Left ventricle myocardium inferior (tissue), 1 donor: ENCODE measurements around the gene PDE6A. TPM values are rescaled to one million over a fixed set of nuclear protein-coding genes. Genes with fewer than 3 reads are reported as not detected.

Source experiments
- DNase-seq: peaks from one replicate; pipeline ENCODE4 v3.0.0-alpha.2; 2020
- H3K27ac ChIP-seq: fragments of 200-600 bp; replicated peaks from 2 replicates; pipeline ENCODE4 v1.8.0; 2021
- H3K27me3 ChIP-seq: fragments of 200-600 bp; 2 replicates; pipeline ENCODE4 v1.8.0; 2021; ENCODE audit warnings: low read depth
- H3K36me3 ChIP-seq: fragments of 200-600 bp; 2 replicates; pipeline ENCODE4 v1.8.0; 2021
- H3K4me1 ChIP-seq: fragments of 200-600 bp; 2 replicates; pipeline ENCODE4 v1.8.0; 2021
- H3K4me3 ChIP-seq: fragments of 200-600 bp; 2 replicates; pipeline ENCODE4 v1.8.0; 2021; ENCODE audit warnings: mild to moderate bottlenecking, moderate library complexity
- H3K9me3 ChIP-seq: fragments of 200-600 bp; replicated peaks from 2 replicates; pipeline ENCODE4 v1.8.0; 2021
- CTCF ChIP-seq: fragments of 200-600 bp; IDR thresholded peaks from 2 replicates; pipeline ENCODE4 v1.8.0; 2021; ENCODE audit warnings: antibody characterized with exemption, mild to moderate bottlenecking, borderline replicate concordance
- intact Hi-C: fragments of 100-400 bp; cut with micrococcal nuclease; formaldehyde crosslinking; loops from one replicate; pipeline ENCODE4 v1.11.0; 2022
- total RNA-seq: library from RNA; stranded (reverse); fragmentation: NEBNext Ultra II Directional; extraction: Animal tissue kit (Norgen Biotek cat#: 25700); gene quantifications from one replicate; pipeline ENCODE4 v1.2.1, GENCODE V29; 2021
- donor health status: DM: no; HTN: yes; CAD: no; lungs with severe emphysema.

The PDE6A gene
- total RNA-seq, 1 donor from 2014 or later: 0.22 TPM

GRCh38 chr5:149922950-149923349 lies 21.6 kb downstream of the PDE6A start:
- DNase-seq: no peak
- Histone ChIP-seq H3K4me3 (no peak overlapping the region), H3K4me1 (no peaks in the 10 kb centered on the region), H3K27ac (no peak overlapping the region), H3K27me3 (no peaks in the 10 kb centered on the region), H3K9me3 (no peaks in the 10 kb centered on the region), H3K36me3 (no peaks in the 10 kb centered on the region)
- TF ChIP-seq CTCF: no peak
- intact Hi-C loops: no loop called here

- Histone ChIP-seq H3K4me3 (no peak overlapping the region), H3K27me3 (no peaks in the 10 kb centered on the region), H3K27ac (no peak overlapping the region), H3K36me3 (no peaks in the 10 kb centered on the region), H3K4me1 (no peaks in the 10 kb centered on the region), H3K9me3 (no peaks in the 10 kb centered on the region)
- TF ChIP-seq CTCF: no peak
- intact Hi-C loops: no loop called here
- DNase-seq: no peak
These were observed 23.0 kb downstream of the PDE6A start for GRCh38 chr5:149921597-149921996.

- intact Hi-C loops: no loop called here
- no peak for DNase-seq
- Histone ChIP-seq H3K27me3 (no peaks in the 10 kb centered on the region), H3K36me3 (no peaks in the 10 kb centered on the region), H3K4me1 (no peaks in the 10 kb centered on the region), H3K27ac (no peak overlapping the region), H3K4me3 (no peak overlapping the region), H3K9me3 (no peaks in the 10 kb centered on the region)
- TF ChIP-seq CTCF: no peak
These were observed 27.4 kb downstream of the PDE6A start for GRCh38 chr5:149917073-149917676.

- H3K4me1 ChIP-seq: no peaks in the 10 kb centered on the region
- no peaks in the 10 kb centered on the region for H3K36me3 ChIP-seq
- no peak overlapping the region for H3K27ac ChIP-seq
- no peak for DNase-seq
- TF ChIP-seq CTCF: no peak
- H3K27me3 ChIP-seq: no peaks in the 10 kb centered on the region
- H3K4me3 ChIP-seq: no peak overlapping the region
- no peaks in the 10 kb centered on the region for H3K9me3 ChIP-seq
- intact Hi-C loops: no loop called here
These were observed 28.1 kb downstream of the PDE6A start for GRCh38 chr5:149916334-149917072.

- no peaks in the 10 kb centered on the region for H3K36me3 ChIP-seq
- DNase-seq: no peak
- no peaks in the 10 kb centered on the region for H3K4me1 ChIP-seq
- H3K4me3 ChIP-seq: no peak overlapping the region
- no peaks in the 10 kb centered on the region for H3K9me3 ChIP-seq
- no peak overlapping the region for H3K27ac ChIP-seq
- intact Hi-C loops: no loop called here
- TF ChIP-seq CTCF: no peak
- no peaks in the 10 kb centered on the region for H3K27me3 ChIP-seq
These were observed 29.0 kb downstream of the PDE6A start for GRCh38 chr5:149915392-149916260.
